ENCODE measurements around the gene GNB2. TPM values are rescaled to one million over a fixed set of nuclear protein-coding genes. Genes with fewer than 3 reads are reported as not detected.

GNB2 gene
- total and polyA plus RNA-seq, 2 of the 8 experiments (the other 6 are each of a cell fraction or from before 2014, with no cell fraction given): 157 to 260 TPM

GRCh38 chr7:100632951-100633717 lies 40.4 kb upstream of the GNB2 start (continued):
- TF ChIP-seq RNF2 (IDR thresholded peaks at IDR 0.05; ENCODE audit: borderline replicate concordance, low read depth, low read length, missing control alignments, poor library complexity, severe bottlenecking): peak; percentile 36
- TF ChIP-seq SP4 (IDR thresholded peaks at IDR 0.05; ENCODE audit: low read length): no peak
- peak; percentile 85 for TF ChIP-seq ASH2L (IDR thresholded peaks at IDR 0.05; ENCODE audit: low read length)
- TF ChIP-seq CEBPB (IDR thresholded peaks at IDR 0.05; ENCODE audit: low read depth, low read length): no peak
- TF ChIP-seq PHF8 (conservative IDR thresholded peaks at IDR 0.05; ENCODE audit: low read depth, low read length): 0 out of 2 replicates have a peak, but pooled peaks have one; percentile 37
- no peak for TF ChIP-seq CHD2 (IDR thresholded peaks at IDR 0.05; ENCODE audit: low read length)
- TF ChIP-seq SIX5 (IDR thresholded peaks at IDR 0.05; ENCODE audit: low read depth, low read length): no peak
- TF ChIP-seq CHD1 (IDR thresholded peaks at IDR 0.05; ENCODE audit: low read depth, low read length): no peak
- TF ChIP-seq SP2 (IDR thresholded peaks at IDR 0.05; ENCODE audit: low read length): no peak
- TF ChIP-seq, protein P1, sequence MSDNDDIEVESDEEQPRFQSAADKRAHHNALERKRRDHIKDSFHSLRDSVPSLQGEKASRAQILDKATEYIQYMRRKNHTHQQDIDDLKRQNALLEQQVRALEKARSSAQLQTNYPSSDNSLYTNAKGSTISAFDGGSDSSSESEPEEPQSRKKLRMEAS (IDR thresholded peaks at IDR 0.05): peak; percentile 92
- TF ChIP-seq, protein P2, sequence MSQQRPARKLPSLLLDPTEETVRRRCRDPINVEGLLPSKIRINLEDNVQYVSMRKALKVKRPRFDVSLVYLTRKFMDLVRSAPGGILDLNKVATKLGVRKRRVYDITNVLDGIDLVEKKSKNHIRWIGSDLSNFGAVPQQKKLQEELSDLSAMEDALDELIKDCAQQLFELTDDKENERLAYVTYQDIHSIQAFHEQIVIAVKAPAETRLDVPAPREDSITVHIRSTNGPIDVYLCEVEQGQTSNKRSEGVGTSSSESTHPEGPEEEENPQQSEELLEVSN (IDR thresholded peaks at IDR 0.05): peak; percentile 87
- TF ChIP-seq BACH1 (IDR thresholded peaks at IDR 0.05; ENCODE audit: low read length): 0 out of 2 replicates have a peak, but pooled peaks have one; percentile 37
- TF ChIP-seq, protein P3, sequence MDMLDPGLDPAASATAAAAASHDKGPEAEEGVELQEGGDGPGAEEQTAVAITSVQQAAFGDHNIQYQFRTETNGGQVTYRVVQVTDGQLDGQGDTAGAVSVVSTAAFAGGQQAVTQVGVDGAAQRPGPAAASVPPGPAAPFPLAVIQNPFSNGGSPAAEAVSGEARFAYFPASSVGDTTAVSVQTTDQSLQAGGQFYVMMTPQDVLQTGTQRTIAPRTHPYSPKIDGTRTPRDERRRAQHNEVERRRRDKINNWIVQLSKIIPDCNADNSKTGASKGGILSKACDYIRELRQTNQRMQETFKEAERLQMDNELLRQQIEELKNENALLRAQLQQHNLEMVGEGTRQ (IDR thresholded peaks at IDR 0.05; ENCODE audit: low read length): no peak
